ENCODE measurements around the gene WNT3A. TPM values are rescaled to one million over a fixed set of nuclear protein-coding genes. Genes with fewer than 3 reads are reported as not detected.

Gene WNT3A
- total and polyA plus RNA-seq, 2 experiments from 2014 or later: not detected

DNA sequence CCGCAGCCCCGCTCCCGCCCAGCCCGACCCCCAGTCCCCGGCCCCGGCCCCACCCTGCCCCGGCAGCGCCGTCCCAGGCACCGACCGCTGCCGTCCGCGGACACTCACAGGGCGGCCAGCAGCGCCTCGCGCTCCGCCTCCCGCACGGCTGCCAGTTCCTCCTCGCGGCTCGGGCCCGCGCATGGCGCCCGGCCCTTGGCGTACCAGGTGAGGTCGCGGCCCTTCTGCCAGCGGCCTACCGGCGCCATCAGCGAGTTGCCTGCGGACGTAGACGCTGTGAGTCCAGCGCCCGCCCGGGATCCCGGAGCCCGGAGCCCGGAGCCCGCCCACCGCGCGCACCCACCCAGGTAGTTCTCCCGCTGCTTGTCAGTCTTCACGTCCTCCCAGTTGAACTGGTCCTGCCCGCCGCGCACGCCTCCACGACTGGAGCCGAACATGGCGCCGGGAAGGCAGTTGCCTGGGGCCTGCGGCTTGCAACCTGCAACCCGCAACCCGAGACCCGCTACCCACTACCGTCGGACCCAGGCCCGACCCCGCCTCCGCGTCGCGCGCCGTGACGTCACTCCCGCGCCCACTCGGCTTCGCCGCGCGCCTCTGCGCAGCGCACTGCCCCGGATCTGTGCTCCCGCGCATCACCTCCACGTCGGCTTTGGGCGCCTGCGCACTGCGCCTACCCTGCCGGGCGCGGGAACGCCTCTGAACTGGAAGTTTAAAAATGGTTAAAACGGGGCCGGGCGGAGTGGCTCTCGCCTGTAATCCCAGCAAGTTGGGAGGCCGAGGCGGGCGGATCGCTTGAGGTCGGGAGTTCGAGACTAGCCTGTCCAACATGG lies 96.2 kb downstream of the WNT3A start, which contains the start of gene C1orf35:
Gene C1orf35, minus strand, starts transcription at position 535 of the 830 bp plus-strand sequence. Its CDS starts 98 bp downstream, at position 437.
- Histone ChIP-seq H3K27me3 (no peaks in the 10 kb centered on the region), H3K27ac (peak within 1 kb of the TSS; percentile 90), H3K4me1 (ENCODE audit: low read depth) (no peaks in the 10 kb centered on the region), H3K9me3 (ENCODE audit: low read depth) (no peaks in the 10 kb centered on the region), H3K4me3 (peak within 1 kb of the TSS; percentile 92), H3K36me3 (peaks cover 28% of the 10 kb centered on the region)
- peak; percentile 93 to 95 for DNase-seq (ENCODE audit: low read depth in 1 of 2, low spot score in 1 of 2)
- TF ChIP-seq, protein P1, sequence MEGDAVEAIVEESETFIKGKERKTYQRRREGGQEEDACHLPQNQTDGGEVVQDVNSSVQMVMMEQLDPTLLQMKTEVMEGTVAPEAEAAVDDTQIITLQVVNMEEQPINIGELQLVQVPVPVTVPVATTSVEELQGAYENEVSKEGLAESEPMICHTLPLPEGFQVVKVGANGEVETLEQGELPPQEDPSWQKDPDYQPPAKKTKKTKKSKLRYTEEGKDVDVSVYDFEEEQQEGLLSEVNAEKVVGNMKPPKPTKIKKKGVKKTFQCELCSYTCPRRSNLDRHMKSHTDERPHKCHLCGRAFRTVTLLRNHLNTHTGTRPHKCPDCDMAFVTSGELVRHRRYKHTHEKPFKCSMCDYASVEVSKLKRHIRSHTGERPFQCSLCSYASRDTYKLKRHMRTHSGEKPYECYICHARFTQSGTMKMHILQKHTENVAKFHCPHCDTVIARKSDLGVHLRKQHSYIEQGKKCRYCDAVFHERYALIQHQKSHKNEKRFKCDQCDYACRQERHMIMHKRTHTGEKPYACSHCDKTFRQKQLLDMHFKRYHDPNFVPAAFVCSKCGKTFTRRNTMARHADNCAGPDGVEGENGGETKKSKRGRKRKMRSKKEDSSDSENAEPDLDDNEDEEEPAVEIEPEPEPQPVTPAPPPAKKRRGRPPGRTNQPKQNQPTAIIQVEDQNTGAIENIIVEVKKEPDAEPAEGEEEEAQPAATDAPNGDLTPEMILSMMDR (IDR thresholded peaks at IDR 0.05; ENCODE audit: low read depth, low read length): no peak

GRCh38 chr1:228104526-228105269 lies 97.9 kb downstream of the WNT3A start:
- TF ChIP-seq, protein P1 (IDR thresholded peaks at IDR 0.05; ENCODE audit: low read depth, low read length): no peak
- Histone ChIP-seq H3K9me3 (ENCODE audit: low read depth) (no peaks in the 10 kb centered on the region), H3K36me3 (peaks cover 11% of the 10 kb centered on the region), H3K4me3 (no peak overlapping the region), H3K4me1 (ENCODE audit: low read depth) (no peaks in the 10 kb centered on the region), H3K27ac (peak overlapping the region; percentile 11), H3K27me3 (no peaks in the 10 kb centered on the region)
- no peak for DNase-seq (ENCODE audit: low read depth in 1 of 2, low spot score in 1 of 2)

- TF ChIP-seq, protein P1 (IDR thresholded peaks at IDR 0.05; ENCODE audit: low read depth, low read length): no peak
These were observed 98.6 kb downstream of the WNT3A start for GRCh38 chr1:228105270-228105995.

DNA sequence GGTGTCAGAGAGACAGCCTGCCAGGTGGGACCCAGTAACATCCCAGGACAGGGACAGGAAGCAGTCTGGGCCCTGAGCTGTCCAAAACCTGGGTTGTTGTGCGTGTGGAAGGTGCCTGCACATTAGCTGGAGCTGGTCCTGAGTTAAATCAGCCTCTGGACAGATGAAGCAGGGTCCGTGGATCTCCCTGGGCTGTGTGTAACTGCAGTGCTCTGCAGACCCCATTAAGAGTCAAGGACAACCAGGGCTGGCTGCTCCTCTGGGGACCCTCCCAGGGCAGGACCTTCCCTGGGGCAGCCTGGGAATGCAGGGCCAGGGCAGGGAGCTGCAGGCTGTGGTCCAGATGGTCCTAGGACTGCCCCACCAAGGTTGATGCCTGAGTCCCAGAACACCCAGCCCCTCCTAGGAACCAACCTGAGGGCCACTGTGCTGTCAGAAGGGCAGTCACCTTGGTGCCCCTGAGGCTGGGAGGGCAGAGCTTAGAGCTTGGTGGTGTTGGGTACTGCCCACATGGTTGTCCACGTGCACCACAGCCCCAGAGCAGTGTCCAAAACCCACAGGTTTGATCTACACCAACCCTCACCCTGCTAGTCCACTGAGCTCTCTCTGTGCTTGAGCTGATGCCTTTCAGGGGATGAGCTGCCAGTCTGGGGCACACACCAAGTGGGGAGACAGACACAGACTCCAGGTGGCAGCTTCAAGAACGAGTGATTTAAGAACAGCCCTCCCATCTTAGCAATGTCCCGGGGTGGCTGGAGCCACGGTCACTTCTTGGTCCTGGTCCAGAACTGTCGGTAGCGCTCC lies 99.4 kb downstream of the WNT3A start:
- H3K27me3 ChIP-seq: no peaks in the 10 kb centered on the region
- H3K27ac ChIP-seq: no peak overlapping the region
- no peak for DNase-seq (ENCODE audit: low read depth in 1 of 2, low spot score in 1 of 2)
- no peaks in the 10 kb centered on the region for H3K4me1 ChIP-seq (ENCODE audit: low read depth)
- TF ChIP-seq, protein P1 (IDR thresholded peaks at IDR 0.05; ENCODE audit: low read depth, low read length): no peak
- no peak overlapping the region for H3K4me3 ChIP-seq
- no peaks in the 10 kb centered on the region for H3K9me3 ChIP-seq (ENCODE audit: low read depth)
- peaks cover 4% of the 10 kb centered on the region for H3K36me3 ChIP-seq

More at GRCh38 chr1:228105270-228105995, 98.6 kb downstream of the WNT3A start:
- no peaks in the 10 kb centered on the region for H3K9me3 ChIP-seq (ENCODE audit: low read depth)
- no peaks in the 10 kb centered on the region for H3K4me1 ChIP-seq (ENCODE audit: low read depth)
- peaks cover 9% of the 10 kb centered on the region for H3K36me3 ChIP-seq
- no peak for DNase-seq (ENCODE audit: low read depth in 1 of 2, low spot score in 1 of 2)
- H3K4me3 ChIP-seq: no peak overlapping the region
- no peaks in the 10 kb centered on the region for H3K27me3 ChIP-seq
- H3K27ac ChIP-seq: no peak overlapping the region

- Histone ChIP-seq H3K4me1 (ENCODE audit: low read depth) (no peaks in the 10 kb centered on the region), H3K27me3 (no peaks in the 10 kb centered on the region), H3K27ac (no peak overlapping the region), H3K36me3 (peaks cover 2% of the 10 kb centered on the region), H3K9me3 (ENCODE audit: low read depth) (no peaks in the 10 kb centered on the region), H3K4me3 (no peak overlapping the region)
- TF ChIP-seq, protein P1 (IDR thresholded peaks at IDR 0.05; ENCODE audit: low read depth, low read length): no peak
- no peak for DNase-seq (ENCODE audit: low read depth in 1 of 2, low spot score in 1 of 2)
These were observed 99.9 kb downstream of the WNT3A start for GRCh38 chr1:228106800-228107054.
